Nucleus accumbens (tissue), 56 donors: Measurements from ENCODE around the gene ADD2.
A peak's percentile ranks its signal among the peaks of the same experiment; 100 is the strongest.
"Not testable (repeated sequence)": the region's sequence is repeated elsewhere in the genome, so short reads cannot be mapped to it uniquely, and the experiment has no call there.

Experiments used
- DNase-seq, 56 donors: peaks; one replicate each; lab custom pipeline; 2025; lab: John Stamatoyannopoulos, UW

Gene ADD2

GRCh38 chr2:70767699-70768589 lies at the start of gene ADD2:
TSS of gene ADD2 (minus strand) at chr2:70768200. CDS start at chr2:70706408, 61,792 bp downstream.
- DNase-seq = peak in 29 of 56 donors; percentile 6 to 70 (median 24)

GRCh38 chr2:70817284-70817954 lies 49.4 kb upstream of the ADD2 start:
- no peak for DNase-seq

GRCh38 chr2:70816726-70817125 lies 48.7 kb upstream of the ADD2 start:
- no peak for DNase-seq

GRCh38 chr2:70808983-70809958 lies 41.3 kb upstream of the ADD2 start:
- DNase-seq = no peak

GRCh38 chr2:70807828-70808118 lies 39.8 kb upstream of the ADD2 start:
- DNase-seq = no peak

- no peak for DNase-seq
Observed at GRCh38 chr2:70807102-70807827, 39.3 kb upstream of the ADD2 start.

- no peak for DNase-seq
Observed at GRCh38 chr2:70806620-70807019, 38.6 kb upstream of the ADD2 start.

- no peak for DNase-seq
Observed at GRCh38 chr2:70806013-70806412, 38.0 kb upstream of the ADD2 start.

- no peak for DNase-seq
Observed at GRCh38 chr2:70801607-70802263, 33.7 kb upstream of the ADD2 start.

- DNase-seq = no peak
Observed at GRCh38 chr2:70799706-70800105, 31.7 kb upstream of the ADD2 start.

- not testable (repeated sequence) for DNase-seq
Observed at GRCh38 chr2:70797996-70798395, 30.0 kb upstream of the ADD2 start.

GRCh38 chr2:70797506-70797905 lies 29.5 kb upstream of the ADD2 start:
- no peak for DNase-seq

GRCh38 chr2:70796262-70796661 lies 28.3 kb upstream of the ADD2 start:
- DNase-seq = no peak

- DNase-seq = no peak
Observed at GRCh38 chr2:70795164-70795995, 27.4 kb upstream of the ADD2 start.

GRCh38 chr2:70793450-70793849 lies 25.4 kb upstream of the ADD2 start:
- DNase-seq = no peak

GRCh38 chr2:70790136-70790828 lies 22.3 kb upstream of the ADD2 start, which contains the start of gene FIGLA:
TSS of gene FIGLA (minus strand) at chr2:70790643. CDS start at chr2:70790638, 5 bp downstream.
- peak in 1 of 56 donors; percentile 18 for DNase-seq

- DNase-seq = peak in 49 of 56 donors; percentile 14 to 81 (median 41)
Observed at GRCh38 chr2:70789304-70790135, 21.5 kb upstream of the ADD2 start.
